NCI-H2107 (cell line): ENCODE data around the gene RNPEP.
"Not testable (repeated sequence)": the region's sequence is repeated elsewhere in the genome, so short reads cannot be mapped to it uniquely, and the experiment has no call there.

Experiments used
- DNase-seq: peaks from one replicate; lab custom pipeline; 2025; lab: John Stamatoyannopoulos, UW

RNPEP gene

GRCh38 chr1:202037706-202038296 lies 55.4 kb downstream of the RNPEP start:
- no peak for DNase-seq

GRCh38 chr1:202038688-202039346 lies 56.4 kb downstream of the RNPEP start:
- DNase-seq: no peak

DNA sequence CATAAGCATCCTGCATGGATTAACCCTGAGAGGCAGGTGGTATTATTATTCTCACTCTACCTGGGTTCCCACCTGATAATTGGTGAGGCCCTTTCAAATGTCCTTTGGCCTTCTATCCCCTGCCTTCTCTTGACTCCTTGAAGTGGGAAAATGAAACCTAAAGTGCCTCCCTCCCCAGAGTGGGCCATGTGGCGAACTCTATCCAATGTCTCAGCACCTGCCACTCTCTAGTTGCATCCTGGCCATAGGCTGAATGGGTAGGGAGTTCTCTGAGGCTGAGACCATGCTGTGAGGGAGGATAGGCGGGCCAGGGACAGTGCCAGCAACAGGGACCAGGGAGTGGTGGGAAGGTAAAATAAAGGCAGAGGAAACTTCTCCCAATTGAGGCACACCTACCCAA lies 63.3 kb downstream of the RNPEP start:
- DNase-seq: peak; percentile 76

GRCh38 chr1:202046227-202046626 lies 63.8 kb downstream of the RNPEP start:
- DNase-seq: peak; percentile 81

DNA sequence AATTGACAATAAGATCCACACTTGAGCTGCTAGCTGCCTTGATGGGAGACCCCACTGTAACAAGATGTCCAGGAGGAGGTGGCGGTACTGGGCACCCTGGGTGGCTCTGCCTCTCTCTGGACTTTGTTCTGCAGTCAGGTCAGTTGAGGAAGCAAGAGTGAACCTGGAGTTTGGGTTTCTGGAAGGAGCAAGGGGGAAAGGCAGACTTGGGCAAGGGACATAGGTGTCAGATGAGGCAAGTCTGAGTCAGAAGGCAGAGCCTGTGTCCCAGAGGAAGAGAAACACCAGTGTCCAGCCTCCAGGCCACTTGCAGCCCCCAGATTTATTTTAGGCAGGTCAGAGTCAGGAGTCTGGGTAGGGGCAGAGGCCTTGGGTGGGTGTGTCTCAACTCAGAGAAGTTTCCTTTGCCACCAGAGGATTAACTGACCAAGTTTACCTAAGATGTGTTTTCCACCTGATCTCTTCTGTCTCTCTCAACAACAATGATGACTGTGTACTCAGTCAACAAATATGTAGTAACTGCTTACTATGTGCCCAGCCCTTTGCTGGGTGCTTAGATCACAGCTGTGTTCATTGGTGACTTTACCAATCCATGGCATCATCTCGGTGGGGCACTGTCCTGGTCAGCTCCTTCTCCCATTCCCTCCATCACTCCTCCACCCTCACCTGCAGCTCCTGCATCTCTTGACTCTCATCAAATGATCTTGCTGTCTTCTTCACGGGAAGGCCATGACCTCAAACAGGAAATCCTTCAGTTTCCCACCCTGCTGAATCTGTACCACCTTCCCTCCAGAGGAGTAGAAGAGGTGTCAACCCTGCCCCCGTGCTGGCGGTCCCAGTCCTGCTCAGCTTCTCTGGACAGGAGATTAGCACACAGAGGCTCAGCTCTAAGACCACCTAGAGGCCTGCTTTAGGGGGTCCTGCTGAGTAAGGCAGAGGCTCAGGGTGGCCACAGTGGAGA lies 64.6 kb downstream of the RNPEP start:
- no peak for DNase-seq

- no peak for DNase-seq
These were observed 65.5 kb downstream of the RNPEP start for GRCh38 chr1:202047977-202048376.

GRCh38 chr1:202049129-202049528 lies 66.7 kb downstream of the RNPEP start:
- no peak for DNase-seq

DNA sequence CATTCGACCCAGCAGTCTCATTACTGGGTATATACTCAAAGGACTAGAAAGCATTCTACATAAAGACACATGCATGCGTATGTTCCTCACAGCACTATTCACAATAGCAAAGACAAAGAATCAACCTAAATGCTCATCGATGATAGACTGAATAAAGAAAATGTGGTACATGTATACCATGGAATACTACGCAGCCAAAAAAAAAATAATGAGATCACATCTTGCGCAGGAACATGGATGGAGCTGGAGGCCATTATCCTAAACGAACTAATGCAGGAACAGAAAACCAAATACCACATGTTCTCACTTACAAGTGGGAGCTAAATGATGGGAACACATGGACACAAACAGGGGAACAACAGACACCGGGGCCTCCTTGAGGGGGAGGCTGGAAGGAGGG lies 71.6 kb downstream of the RNPEP start:
- DNase-seq: no peak

DNA sequence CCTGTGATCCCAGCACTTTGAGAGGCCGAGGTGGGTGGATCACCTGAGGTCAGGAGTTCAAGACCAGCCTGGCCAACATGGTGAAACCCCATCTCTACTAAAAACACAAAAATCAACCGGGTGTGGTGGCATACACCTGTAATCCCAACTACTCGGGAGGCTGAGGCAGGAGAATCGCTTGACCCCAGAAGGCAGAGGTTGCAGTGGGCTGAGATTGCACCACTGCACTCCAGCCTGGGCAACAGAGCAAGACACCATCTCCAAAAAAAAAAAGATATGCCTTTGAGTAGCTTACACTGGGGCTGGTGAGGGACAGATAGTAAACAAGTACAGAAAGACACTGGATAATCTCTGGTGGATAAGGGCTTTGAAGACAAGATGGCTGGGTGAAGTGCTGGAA lies 72.2 kb downstream of the RNPEP start:
- not testable (repeated sequence) for DNase-seq
